Right lobe of liver (tissue), 4 donors: ENCODE data around the gene TBC1D28.
"Not testable (repeated sequence)": the region's sequence is repeated elsewhere in the genome, so short reads cannot be mapped to it uniquely, and the experiment has no call there.

Experiments used
- CTCF ChIP-seq, 4 donors: fragments of 200-600 bp in 3 of 4; fragments of 450-650 bp in 1 of 4; IDR thresholded peaks; one replicate each; pipeline versions ENCODE4 v1.5.1 to v1.8.0; 2016 to 2022; ENCODE audit warnings: antibody characterized with exemption in 4 of 4, mild to moderate bottlenecking in 2 of 4
- POLR2A ChIP-seq: fragments of 450-650 bp; IDR thresholded peaks from one replicate; pipeline ENCODE4 v1.6.1; 2017; ENCODE audit warnings: antibody characterized with exemption, mild to moderate bottlenecking
- donor health status: DM: no; HTN: no; CAD: no.
- donor health status: DM: no; HTN: no; CAD: no.
- donor health status: DM: no; HTN: yes; CAD: no.

DNA sequence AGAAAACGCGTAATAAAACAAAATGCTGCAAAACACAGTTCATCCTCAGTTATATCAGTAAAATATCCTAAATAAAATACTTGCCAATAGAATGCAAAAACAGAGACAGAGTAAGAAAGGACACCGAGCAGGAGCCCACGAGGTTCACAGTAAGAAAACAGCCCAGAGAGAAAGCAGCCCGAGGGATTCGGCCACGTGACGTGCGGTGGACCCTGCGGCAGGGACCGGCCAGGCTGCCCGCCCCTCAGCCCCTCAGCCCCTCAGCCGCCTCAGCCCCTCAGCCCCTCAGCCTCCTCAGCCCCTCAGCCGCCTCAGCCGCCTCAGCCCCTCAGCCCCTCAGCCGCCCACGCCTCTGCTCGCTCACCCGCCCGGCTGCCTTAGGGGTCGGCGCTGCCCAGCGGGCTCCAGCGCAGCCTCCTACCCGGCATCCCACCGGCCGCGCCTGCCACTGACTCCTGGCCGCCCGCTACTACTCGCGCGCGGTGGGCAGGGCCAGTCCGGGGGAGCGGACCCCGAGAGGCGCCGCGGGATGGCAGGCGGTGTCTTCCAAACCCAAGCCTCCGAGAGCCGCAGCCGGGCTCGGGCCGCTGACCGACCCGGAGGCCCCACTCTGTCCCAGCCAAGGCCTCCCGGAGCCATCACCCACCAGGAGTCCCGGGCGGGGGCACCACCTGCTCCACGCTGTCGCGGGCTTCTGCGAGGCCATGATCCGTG, 9.5 kb downstream of the TBC1D28 start:
- not testable (repeated sequence) for TF ChIP-seq POLR2A; CTCF (IDR thresholded peaks at IDR 0.05)
